Measurements from ENCODE around the gene OR10J4.

GRCh38 chr1:159473335-159473734, 41.3 kb downstream of the OR10J4 start:
- TF ChIP-seq, protein P1, sequence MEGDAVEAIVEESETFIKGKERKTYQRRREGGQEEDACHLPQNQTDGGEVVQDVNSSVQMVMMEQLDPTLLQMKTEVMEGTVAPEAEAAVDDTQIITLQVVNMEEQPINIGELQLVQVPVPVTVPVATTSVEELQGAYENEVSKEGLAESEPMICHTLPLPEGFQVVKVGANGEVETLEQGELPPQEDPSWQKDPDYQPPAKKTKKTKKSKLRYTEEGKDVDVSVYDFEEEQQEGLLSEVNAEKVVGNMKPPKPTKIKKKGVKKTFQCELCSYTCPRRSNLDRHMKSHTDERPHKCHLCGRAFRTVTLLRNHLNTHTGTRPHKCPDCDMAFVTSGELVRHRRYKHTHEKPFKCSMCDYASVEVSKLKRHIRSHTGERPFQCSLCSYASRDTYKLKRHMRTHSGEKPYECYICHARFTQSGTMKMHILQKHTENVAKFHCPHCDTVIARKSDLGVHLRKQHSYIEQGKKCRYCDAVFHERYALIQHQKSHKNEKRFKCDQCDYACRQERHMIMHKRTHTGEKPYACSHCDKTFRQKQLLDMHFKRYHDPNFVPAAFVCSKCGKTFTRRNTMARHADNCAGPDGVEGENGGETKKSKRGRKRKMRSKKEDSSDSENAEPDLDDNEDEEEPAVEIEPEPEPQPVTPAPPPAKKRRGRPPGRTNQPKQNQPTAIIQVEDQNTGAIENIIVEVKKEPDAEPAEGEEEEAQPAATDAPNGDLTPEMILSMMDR (IDR thresholded peaks at IDR 0.05 in 8 of 11, conservative IDR thresholded peaks at IDR 0.05 in 3 of 11) = no peak
- TF ChIP-seq POLR2AphosphoS5 (IDR thresholded peaks at IDR 0.05) = no peak
- no peak for TF ChIP-seq POLR2A (IDR thresholded peaks at IDR 0.05)

All from spleen (tissue), 7 donors.